ENCODE data around the gene ADARB1.

The ADARB1 gene

GRCh38 chr21:45047257-45047656 lies 27.1 kb upstream of the ADARB1 start (continued):
- TF ChIP-seq ZBTB48 (tag by site-specific recombination; IDR thresholded peaks at IDR 0.05) = no peak
- no peak for TF ChIP-seq ZNF555 (tag by site-specific recombination; conservative IDR thresholded peaks at IDR 0.05)
- TF ChIP-seq SETDB1 (IDR thresholded peaks at IDR 0.05; ENCODE audit: insufficient read length, low read length) = peak; percentile 59

- H3K9me3 ChIP-seq (ENCODE audit: control insufficient read depth, insufficient read depth, low read depth, low read length) = no peaks in the 10 kb centered on the region
- CTCF ChIA-PET = interaction anchor here (0.7 to 2.0 kb wide), 2 partner anchors 10 to 92 kb away, joined by 3 to 7 read pairs; no protein-coding TSS in a partner anchor
- POLR2A ChIA-PET = no interaction called here
- TF ChIP-seq, protein P1, sequence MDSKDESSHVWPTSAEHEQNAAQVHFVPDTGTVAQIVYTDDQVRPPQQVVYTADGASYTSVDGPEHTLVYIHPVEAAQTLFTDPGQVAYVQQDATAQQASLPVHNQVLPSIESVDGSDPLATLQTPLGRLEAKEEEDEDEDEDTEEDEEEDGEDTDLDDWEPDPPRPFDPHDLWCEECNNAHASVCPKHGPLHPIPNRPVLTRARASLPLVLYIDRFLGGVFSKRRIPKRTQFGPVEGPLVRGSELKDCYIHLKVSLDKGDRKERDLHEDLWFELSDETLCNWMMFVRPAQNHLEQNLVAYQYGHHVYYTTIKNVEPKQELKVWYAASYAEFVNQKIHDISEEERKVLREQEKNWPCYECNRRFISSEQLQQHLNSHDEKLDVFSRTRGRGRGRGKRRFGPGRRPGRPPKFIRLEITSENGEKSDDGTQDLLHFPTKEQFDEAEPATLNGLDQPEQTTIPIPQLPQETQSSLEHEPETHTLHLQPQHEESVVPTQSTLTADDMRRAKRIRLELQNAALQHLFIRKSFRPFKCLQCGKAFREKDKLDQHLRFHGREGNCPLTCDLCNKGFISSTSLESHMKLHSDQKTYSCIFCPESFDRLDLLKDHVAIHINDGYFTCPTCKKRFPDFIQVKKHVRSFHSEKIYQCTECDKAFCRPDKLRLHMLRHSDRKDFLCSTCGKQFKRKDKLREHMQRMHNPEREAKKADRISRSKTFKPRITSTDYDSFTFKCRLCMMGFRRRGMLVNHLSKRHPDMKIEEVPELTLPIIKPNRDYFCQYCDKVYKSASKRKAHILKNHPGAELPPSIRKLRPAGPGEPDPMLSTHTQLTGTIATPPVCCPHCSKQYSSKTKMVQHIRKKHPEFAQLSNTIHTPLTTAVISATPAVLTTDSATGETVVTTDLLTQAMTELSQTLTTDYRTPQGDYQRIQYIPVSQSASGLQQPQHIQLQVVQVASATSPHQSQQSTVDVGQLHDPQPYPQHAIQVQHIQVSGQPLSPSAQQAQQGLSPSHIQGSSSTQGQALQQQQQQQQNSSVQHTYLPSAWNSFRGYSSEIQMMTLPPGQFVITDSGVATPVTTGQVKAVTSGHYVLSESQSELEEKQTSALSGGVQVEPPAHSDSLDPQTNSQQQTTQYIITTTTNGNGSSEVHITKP (tag by site-specific recombination; IDR thresholded peaks at IDR 0.05) = no peak
- TF ChIP-seq ZBTB49 (tag by site-specific recombination; IDR thresholded peaks at IDR 0.05; ENCODE audit: low read depth) (no peak), ZNF660 (tag by site-specific recombination; IDR thresholded peaks at IDR 0.05) (no peak), HIC1 (tag by site-specific recombination; IDR thresholded peaks at IDR 0.05) (no peak), ZNF311 (tag by site-specific recombination; IDR thresholded peaks at IDR 0.05; ENCODE audit: borderline replicate concordance) (no peak), ZNF416 (tag by site-specific recombination; IDR thresholded peaks at IDR 0.05) (no peak), ZNF214 (tag by site-specific recombination; IDR thresholded peaks at IDR 0.05; ENCODE audit: borderline replicate concordance) (no peak), ZNF274 (IDR thresholded peaks at IDR 0.05; ENCODE audit: low read length) (no peak), ZNF274 (tag by site-specific recombination; IDR thresholded peaks at IDR 0.05; ENCODE audit: borderline replicate concordance) (no peak), ZNF473 (tag by site-specific recombination; IDR thresholded peaks at IDR 0.05) (no peak), BCL6B (tag by site-specific recombination; IDR thresholded peaks at IDR 0.05) (no peak), ZNF148 (tag by site-specific recombination; IDR thresholded peaks at IDR 0.05; ENCODE audit: borderline replicate concordance) (no peak), TRIM28 (IDR thresholded peaks at IDR 0.05; ENCODE audit: borderline replicate concordance, low read length) (no peak), ZBTB17 (tag by site-specific recombination; IDR thresholded peaks at IDR 0.05) (no peak), PRDM6 (tag by site-specific recombination; IDR thresholded peaks at IDR 0.05) (no peak), ZNF510 (tag by site-specific recombination; IDR thresholded peaks at IDR 0.05; ENCODE audit: insufficient replicate concordance) (no peak)
Measured at GRCh38 chr21:45048026-45048698, 26.2 kb upstream of the ADARB1 start.

More at GRCh38 chr21:45048026-45048698, 26.2 kb upstream of the ADARB1 start:
- no peak overlapping the region for H3K27ac ChIP-seq (ENCODE audit: extremely low read depth, low read depth, low read length)
- H3K4me1 ChIP-seq (ENCODE audit: control insufficient read depth, insufficient read depth, low read length) = no peaks in the 10 kb centered on the region
- H3K4me3 ChIP-seq (ENCODE audit: low read depth, low read length) = no peak overlapping the region
- no peaks in the 10 kb centered on the region for H3K36me3 ChIP-seq (ENCODE audit: control insufficient read depth in 2 of 2, insufficient read depth in 1 of 2, low read length in 2 of 2)
